ENCODE measurements around the gene OLIG1.

DNA sequence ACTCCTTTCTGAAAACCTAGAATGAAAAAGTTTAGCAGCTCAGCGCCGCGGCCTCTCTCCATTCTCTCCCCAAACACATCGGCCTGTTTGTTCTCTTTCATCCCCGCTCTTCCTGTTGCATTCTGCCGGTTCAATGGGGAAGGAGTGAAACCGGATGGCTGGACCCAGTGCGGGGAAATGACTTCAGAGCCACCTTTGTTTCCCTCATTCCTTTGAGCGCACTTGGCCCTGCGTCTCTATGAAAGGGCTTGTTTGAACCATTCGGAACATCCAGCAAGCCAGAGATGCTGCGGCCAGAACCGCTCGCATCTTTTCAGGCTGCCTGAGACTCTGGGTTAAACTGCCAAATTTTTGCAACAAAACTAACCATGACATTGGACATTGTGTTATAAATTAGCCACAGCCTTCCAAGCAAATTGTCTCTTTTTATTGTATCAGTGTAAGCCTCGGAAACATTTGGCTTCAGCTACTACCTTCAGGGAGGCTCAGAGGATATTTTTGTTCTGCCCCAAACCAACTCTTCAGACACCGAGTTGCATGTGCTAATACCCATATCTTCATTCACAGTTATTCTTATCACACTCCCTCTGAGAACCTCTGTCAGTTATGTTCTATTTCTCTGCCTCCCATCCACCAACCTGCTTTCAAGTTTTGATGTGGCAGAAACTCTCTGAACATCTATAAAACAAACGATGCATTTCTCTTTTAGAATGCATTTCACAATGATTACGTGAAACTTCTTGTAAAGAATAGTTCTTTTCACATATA lies 5.1 kb upstream of the OLIG1 start:
- TF ChIP-seq, protein P1, sequence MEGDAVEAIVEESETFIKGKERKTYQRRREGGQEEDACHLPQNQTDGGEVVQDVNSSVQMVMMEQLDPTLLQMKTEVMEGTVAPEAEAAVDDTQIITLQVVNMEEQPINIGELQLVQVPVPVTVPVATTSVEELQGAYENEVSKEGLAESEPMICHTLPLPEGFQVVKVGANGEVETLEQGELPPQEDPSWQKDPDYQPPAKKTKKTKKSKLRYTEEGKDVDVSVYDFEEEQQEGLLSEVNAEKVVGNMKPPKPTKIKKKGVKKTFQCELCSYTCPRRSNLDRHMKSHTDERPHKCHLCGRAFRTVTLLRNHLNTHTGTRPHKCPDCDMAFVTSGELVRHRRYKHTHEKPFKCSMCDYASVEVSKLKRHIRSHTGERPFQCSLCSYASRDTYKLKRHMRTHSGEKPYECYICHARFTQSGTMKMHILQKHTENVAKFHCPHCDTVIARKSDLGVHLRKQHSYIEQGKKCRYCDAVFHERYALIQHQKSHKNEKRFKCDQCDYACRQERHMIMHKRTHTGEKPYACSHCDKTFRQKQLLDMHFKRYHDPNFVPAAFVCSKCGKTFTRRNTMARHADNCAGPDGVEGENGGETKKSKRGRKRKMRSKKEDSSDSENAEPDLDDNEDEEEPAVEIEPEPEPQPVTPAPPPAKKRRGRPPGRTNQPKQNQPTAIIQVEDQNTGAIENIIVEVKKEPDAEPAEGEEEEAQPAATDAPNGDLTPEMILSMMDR (IDR thresholded peaks at IDR 0.05; ENCODE audit: insufficient read depth, low read length), result no peak
- no peak for TF ChIP-seq POLR2AphosphoS5 (IDR thresholded peaks at IDR 0.05; ENCODE audit: low read depth)
- TF ChIP-seq, protein P2, sequence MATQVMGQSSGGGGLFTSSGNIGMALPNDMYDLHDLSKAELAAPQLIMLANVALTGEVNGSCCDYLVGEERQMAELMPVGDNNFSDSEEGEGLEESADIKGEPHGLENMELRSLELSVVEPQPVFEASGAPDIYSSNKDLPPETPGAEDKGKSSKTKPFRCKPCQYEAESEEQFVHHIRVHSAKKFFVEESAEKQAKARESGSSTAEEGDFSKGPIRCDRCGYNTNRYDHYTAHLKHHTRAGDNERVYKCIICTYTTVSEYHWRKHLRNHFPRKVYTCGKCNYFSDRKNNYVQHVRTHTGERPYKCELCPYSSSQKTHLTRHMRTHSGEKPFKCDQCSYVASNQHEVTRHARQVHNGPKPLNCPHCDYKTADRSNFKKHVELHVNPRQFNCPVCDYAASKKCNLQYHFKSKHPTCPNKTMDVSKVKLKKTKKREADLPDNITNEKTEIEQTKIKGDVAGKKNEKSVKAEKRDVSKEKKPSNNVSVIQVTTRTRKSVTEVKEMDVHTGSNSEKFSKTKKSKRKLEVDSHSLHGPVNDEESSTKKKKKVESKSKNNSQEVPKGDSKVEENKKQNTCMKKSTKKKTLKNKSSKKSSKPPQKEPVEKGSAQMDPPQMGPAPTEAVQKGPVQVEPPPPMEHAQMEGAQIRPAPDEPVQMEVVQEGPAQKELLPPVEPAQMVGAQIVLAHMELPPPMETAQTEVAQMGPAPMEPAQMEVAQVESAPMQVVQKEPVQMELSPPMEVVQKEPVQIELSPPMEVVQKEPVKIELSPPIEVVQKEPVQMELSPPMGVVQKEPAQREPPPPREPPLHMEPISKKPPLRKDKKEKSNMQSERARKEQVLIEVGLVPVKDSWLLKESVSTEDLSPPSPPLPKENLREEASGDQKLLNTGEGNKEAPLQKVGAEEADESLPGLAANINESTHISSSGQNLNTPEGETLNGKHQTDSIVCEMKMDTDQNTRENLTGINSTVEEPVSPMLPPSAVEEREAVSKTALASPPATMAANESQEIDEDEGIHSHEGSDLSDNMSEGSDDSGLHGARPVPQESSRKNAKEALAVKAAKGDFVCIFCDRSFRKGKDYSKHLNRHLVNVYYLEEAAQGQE (IDR thresholded peaks at IDR 0.05; ENCODE audit: insufficient replicate concordance, low read depth), result no peak
- no peak for TF ChIP-seq GABPA (IDR thresholded peaks at IDR 0.05; ENCODE audit: low read depth)
